Neural progenitor cell (in vitro differentiated cells): ENCODE results near the gene MEGF6.

Source experiments
- EZH2 ChIP-seq: fragments of 200-600 bp; sonication (generic); IDR thresholded peaks from 2 replicates; pipeline ENCODE4 v1.6.1; 2017; ENCODE audit warnings: antibody characterized with exemption, mild to moderate bottlenecking, moderate library complexity
- TF ChIP-seq, protein P1 (sequence below): fragments of 200-600 bp; sonication (generic); IDR thresholded peaks from 2 replicates; pipeline ENCODE4 v1.5.1; 2017; ENCODE audit warnings: antibody characterized with exemption, mild to moderate bottlenecking

DNA sequence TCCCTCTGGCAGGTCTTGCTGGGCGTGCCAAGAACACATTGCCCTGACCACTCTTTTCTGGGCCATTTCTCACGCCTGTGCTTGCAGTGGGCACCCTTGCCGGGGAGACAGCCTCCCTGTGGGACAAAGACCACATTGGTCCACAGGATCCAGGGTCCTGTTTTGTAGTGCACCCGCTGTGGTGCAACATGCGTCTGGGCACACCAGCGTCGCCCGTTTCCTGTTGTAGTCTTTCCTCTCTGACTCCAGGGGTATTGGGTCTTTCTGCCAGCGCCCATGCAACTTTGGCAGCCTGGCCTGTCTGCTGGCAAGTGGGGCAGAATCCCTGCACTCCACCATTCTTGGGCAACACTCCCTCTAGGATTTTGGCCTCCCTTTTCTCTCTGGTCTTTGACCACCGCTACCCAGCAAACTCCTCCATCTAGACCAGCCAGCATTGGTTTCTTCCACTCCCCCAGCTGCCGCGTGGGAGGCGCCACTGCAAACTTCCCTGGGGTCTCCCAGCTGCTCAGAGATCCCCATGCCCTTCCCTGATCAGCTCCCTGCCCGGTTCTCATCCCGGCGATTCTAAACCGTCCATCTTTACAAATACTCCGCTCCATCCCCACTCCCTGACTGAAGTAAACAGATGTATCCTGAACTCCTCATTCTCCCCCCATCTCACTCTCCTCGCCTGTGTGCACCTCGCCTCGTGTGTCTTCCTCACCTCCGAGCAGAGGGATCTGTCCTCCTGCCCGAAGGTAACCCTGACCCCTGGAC, 12.3 kb upstream of the MEGF6 start:
- TF ChIP-seq, protein P1, sequence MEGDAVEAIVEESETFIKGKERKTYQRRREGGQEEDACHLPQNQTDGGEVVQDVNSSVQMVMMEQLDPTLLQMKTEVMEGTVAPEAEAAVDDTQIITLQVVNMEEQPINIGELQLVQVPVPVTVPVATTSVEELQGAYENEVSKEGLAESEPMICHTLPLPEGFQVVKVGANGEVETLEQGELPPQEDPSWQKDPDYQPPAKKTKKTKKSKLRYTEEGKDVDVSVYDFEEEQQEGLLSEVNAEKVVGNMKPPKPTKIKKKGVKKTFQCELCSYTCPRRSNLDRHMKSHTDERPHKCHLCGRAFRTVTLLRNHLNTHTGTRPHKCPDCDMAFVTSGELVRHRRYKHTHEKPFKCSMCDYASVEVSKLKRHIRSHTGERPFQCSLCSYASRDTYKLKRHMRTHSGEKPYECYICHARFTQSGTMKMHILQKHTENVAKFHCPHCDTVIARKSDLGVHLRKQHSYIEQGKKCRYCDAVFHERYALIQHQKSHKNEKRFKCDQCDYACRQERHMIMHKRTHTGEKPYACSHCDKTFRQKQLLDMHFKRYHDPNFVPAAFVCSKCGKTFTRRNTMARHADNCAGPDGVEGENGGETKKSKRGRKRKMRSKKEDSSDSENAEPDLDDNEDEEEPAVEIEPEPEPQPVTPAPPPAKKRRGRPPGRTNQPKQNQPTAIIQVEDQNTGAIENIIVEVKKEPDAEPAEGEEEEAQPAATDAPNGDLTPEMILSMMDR = no peak
- no peak for TF ChIP-seq EZH2
